Neural progenitor cell (in vitro differentiated cells): ENCODE measurements around the gene KRTAP23-1. TPM values are rescaled to one million over a fixed set of nuclear protein-coding genes. Genes with fewer than 3 reads are reported as not detected.

Experiments
- DNase-seq: peaks from one replicate; pipeline ENCODE4 v3.0.0-alpha.2; 2016; ENCODE audit warnings: low spot score
- H2AFZ ChIP-seq: fragments of 200-600 bp; sonication (generic); replicated peaks from 2 replicates; pipeline ENCODE4 v1.6.1; 2016; ENCODE audit warnings: antibody characterized with exemption
- H3F3A ChIP-seq: fragments of 200-600 bp; sonication (generic); 2 replicates; pipeline ENCODE4 v1.6.1; 2016; ENCODE audit warnings: antibody characterized with exemption, low read depth
- H3K27ac ChIP-seq: fragments of 200-600 bp; sonication (generic); 2 replicates; pipeline ENCODE4 v1.5.1; 2016; ENCODE audit warnings: mild to moderate bottlenecking
- H3K27me3 ChIP-seq: fragments of 200-600 bp; sonication (generic); 2 replicates; pipeline ENCODE4 v1.6.1; 2016; ENCODE audit warnings: mild to moderate bottlenecking, moderate library complexity
- H3K36me3 ChIP-seq: fragments of 200-600 bp; sonication (generic); 2 replicates; pipeline ENCODE4 v1.5.1; 2016
- H3K4me1 ChIP-seq: fragments of 200-600 bp; sonication (generic); 2 replicates; pipeline ENCODE4 v1.6.1; 2016; ENCODE audit warnings: mixed run types
- H3K4me2 ChIP-seq: fragments of 200-600 bp; sonication (generic); 2 replicates; pipeline ENCODE4 v1.6.1; 2016
- H3K4me3 ChIP-seq: fragments of 200-600 bp; sonication (generic); 2 replicates; pipeline ENCODE4 v1.5.1; 2016
- H3K79me2 ChIP-seq: fragments of 200-600 bp; sonication (generic); 2 replicates; pipeline ENCODE4 v1.6.1; 2016; ENCODE audit warnings: low read depth
- H3K9ac ChIP-seq: fragments of 200-600 bp; sonication (generic); 2 replicates; pipeline ENCODE4 v1.6.1; 2016
- H3K9me3 ChIP-seq: fragments of 200-600 bp; sonication (generic); 2 replicates; pipeline ENCODE4 v1.5.1; 2016; ENCODE audit warnings: low read depth
- H4K20me1 ChIP-seq: fragments of 200-600 bp; sonication (generic); 2 replicates; pipeline ENCODE4 v1.6.1; 2016; ENCODE audit warnings: low read depth
- H3K27ac Mint-ChIP-seq: 3 replicates; pipeline ENCODE4 v1.8.0; 2021; ENCODE audit warnings: mixed read lengths
- H3K27me3 Mint-ChIP-seq: 2 replicates; pipeline ENCODE4 v1.8.0; 2022; ENCODE audit warnings: low read depth, mild to moderate bottlenecking, inconsistent platforms, moderate library complexity, mixed read lengths; ENCODE audit not compliant: insufficient read depth
- H3K36me3 Mint-ChIP-seq: 3 replicates; pipeline ENCODE4 v1.8.0; 2021; ENCODE audit warnings: mixed read lengths
- H3K4me1 Mint-ChIP-seq: 3 replicates; pipeline ENCODE4 v1.8.0; 2021; ENCODE audit warnings: mixed read lengths
- H3K4me3 Mint-ChIP-seq: 3 replicates; pipeline ENCODE4 v1.8.0; 2021; ENCODE audit warnings: mild to moderate bottlenecking, moderate library complexity, mixed read lengths
- H3K9me3 Mint-ChIP-seq: 3 replicates; pipeline ENCODE4 v1.8.0; 2020; ENCODE audit warnings: mixed read lengths
- EZH2 ChIP-seq: fragments of 200-600 bp; sonication (generic); IDR thresholded peaks from 2 replicates; pipeline ENCODE4 v1.6.1; 2017; ENCODE audit warnings: antibody characterized with exemption, mild to moderate bottlenecking, moderate library complexity
- EZH2phosphoT487 ChIP-seq: fragments of 200-600 bp; sonication (generic); IDR thresholded peaks from 2 replicates; pipeline ENCODE4 v1.6.1; 2017; ENCODE audit warnings: antibody characterized with exemption
- total RNA-seq: library from RNA; depleted of rRNA; stranded (reverse); fragments of >200 nt; gene quantifications from 2 replicates; pipeline ENCODE4 v1.2.3, GENCODE V29; 2015; ENCODE audit warnings: low replicate concordance
- TF ChIP-seq, protein P1 (sequence below): fragments of 200-600 bp; sonication (generic); IDR thresholded peaks from 2 replicates; pipeline ENCODE4 v1.5.1; 2017; ENCODE audit warnings: antibody characterized with exemption, mild to moderate bottlenecking

The KRTAP23-1 gene
- total RNA-seq, 1 donor from 2014 or later, result not detected

DNA sequence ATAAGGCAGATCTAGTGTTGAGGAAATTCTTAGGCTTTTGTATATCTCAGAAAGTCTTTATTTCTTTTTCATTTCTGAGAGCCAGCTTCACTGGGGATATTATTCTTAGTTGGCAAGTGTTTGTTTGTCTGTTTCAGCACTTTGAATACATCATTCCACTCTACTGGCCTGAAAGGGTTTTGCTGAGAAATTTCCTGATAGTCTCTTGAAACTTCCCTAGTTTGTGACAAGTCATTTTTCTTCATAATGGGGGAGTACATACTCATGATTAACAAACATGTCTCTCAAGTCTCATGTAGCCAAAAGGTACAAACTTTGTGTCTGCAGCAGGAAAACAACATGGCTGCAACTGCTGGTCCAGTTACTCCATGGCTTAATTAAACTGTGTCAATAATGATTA is 22.0 kb downstream of the KRTAP23-1 start:
- Mint-ChIP-seq H3K36me3 (no peaks in the 10 kb centered on the region), H3K4me3 (no peak overlapping the region), H3K9me3 (peaks cover 8% of the 10 kb centered on the region), H3K27me3 (peaks cover 3% of the 10 kb centered on the region), H3K27ac (no peak overlapping the region), H3K4me1 (no peaks in the 10 kb centered on the region)
- DNase-seq, result no peak
- Histone ChIP-seq H3K9ac (no peak overlapping the region), H3F3A (no peaks in the 10 kb centered on the region), H4K20me1 (no peaks in the 10 kb centered on the region), H3K4me3 (no peak overlapping the region), H3K27me3 (no peaks in the 10 kb centered on the region), H3K36me3 (no peaks in the 10 kb centered on the region), H3K4me1 (no peaks in the 10 kb centered on the region), H3K4me2 (no peak overlapping the region), H3K9me3 (no peaks in the 10 kb centered on the region), H2AFZ (no peak overlapping the region), H3K27ac (no peak overlapping the region), H3K79me2 (no peaks in the 10 kb centered on the region)
- TF ChIP-seq EZH2, result no peak
- TF ChIP-seq, protein P1, sequence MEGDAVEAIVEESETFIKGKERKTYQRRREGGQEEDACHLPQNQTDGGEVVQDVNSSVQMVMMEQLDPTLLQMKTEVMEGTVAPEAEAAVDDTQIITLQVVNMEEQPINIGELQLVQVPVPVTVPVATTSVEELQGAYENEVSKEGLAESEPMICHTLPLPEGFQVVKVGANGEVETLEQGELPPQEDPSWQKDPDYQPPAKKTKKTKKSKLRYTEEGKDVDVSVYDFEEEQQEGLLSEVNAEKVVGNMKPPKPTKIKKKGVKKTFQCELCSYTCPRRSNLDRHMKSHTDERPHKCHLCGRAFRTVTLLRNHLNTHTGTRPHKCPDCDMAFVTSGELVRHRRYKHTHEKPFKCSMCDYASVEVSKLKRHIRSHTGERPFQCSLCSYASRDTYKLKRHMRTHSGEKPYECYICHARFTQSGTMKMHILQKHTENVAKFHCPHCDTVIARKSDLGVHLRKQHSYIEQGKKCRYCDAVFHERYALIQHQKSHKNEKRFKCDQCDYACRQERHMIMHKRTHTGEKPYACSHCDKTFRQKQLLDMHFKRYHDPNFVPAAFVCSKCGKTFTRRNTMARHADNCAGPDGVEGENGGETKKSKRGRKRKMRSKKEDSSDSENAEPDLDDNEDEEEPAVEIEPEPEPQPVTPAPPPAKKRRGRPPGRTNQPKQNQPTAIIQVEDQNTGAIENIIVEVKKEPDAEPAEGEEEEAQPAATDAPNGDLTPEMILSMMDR, result no peak
- no peak for TF ChIP-seq EZH2phosphoT487

DNA sequence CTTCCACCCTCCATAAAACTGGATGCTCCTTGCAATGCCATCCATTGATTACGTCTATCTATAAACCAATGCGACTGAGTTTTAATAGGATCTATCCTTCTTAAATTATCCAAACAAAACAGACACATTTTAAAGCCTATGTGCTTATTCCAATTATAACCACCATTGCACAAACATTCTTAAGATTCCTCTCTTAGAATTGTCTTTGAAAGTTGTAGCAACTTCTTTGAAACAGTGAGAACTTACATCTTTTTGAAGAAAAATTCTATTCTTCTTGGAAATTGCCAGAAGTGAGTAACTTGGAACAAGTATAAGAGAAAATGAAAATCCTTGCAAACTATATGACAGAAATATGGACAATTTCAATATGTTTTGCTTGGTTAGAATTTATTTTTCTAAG is 28.2 kb downstream of the KRTAP23-1 start, which contains the start of gene KRTAP26-1:
Gene KRTAP26-1, minus strand, starts transcription at position 101 of the 400 bp plus-strand sequence. CDS start 280 bp downstream, outside the sequence.
- Mint-ChIP-seq H3K36me3 (no peaks in the 10 kb centered on the region), H3K27ac (no peak within 1 kb of the TSS), H3K27me3 (peaks cover 3% of the 10 kb centered on the region), H3K4me3 (no peak within 1 kb of the TSS), H3K9me3 (no peaks in the 10 kb centered on the region), H3K4me1 (no peaks in the 10 kb centered on the region)
- Histone ChIP-seq H3K4me3 (no peak within 1 kb of the TSS), H3K9me3 (no peaks in the 10 kb centered on the region), H2AFZ (no peak within 1 kb of the TSS), H3F3A (no peaks in the 10 kb centered on the region), H3K27me3 (no peaks in the 10 kb centered on the region), H3K79me2 (no peaks in the 10 kb centered on the region), H3K9ac (no peak within 1 kb of the TSS), H3K36me3 (no peaks in the 10 kb centered on the region), H3K4me1 (no peaks in the 10 kb centered on the region), H3K4me2 (no peak within 1 kb of the TSS), H4K20me1 (no peaks in the 10 kb centered on the region), H3K27ac (no peak within 1 kb of the TSS)
- no peak for TF ChIP-seq EZH2
- TF ChIP-seq, protein P1, result no peak
- no peak for TF ChIP-seq EZH2phosphoT487
- DNase-seq, result no peak

DNA sequence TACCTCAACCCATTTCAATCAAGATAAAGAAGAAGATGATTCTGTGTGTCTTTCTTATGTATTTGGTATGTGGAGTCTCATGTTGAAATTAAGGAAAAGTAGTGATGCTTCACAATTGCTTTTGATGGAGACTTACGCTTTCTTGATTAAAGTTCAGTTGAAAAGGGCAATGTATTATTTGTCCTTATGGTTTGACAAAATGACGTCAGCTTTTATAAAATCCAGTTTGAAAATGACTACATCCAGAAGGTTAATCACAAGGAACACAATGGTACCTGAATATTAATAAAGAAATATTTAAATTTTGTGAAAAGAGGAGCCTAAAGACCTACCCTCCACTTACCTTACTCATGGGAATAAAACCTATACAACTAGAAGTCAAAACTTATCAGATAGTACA is 32.7 kb downstream of the KRTAP23-1 start:
- H3K79me2 ChIP-seq, result no peaks in the 10 kb centered on the region
- no peak overlapping the region for H3K27ac ChIP-seq
- H3K4me1 ChIP-seq, result no peaks in the 10 kb centered on the region
- H3K9me3 Mint-ChIP-seq, result no peaks in the 10 kb centered on the region
- H3K36me3 ChIP-seq, result no peaks in the 10 kb centered on the region
- H3K36me3 Mint-ChIP-seq, result no peaks in the 10 kb centered on the region
- H3K27me3 Mint-ChIP-seq, result no peaks in the 10 kb centered on the region
- H3K27ac Mint-ChIP-seq, result no peak overlapping the region
- no peak overlapping the region for H3K4me3 ChIP-seq
- no peak overlapping the region for H3K4me2 ChIP-seq
- no peaks in the 10 kb centered on the region for H3F3A ChIP-seq
- no peaks in the 10 kb centered on the region for H3K4me1 Mint-ChIP-seq
- no peaks in the 10 kb centered on the region for H4K20me1 ChIP-seq
- DNase-seq, result no peak
- no peaks in the 10 kb centered on the region for H3K9me3 ChIP-seq
- no peak overlapping the region for H3K9ac ChIP-seq
- no peaks in the 10 kb centered on the region for H3K27me3 ChIP-seq
- no peak overlapping the region for H2AFZ ChIP-seq
- no peak overlapping the region for H3K4me3 Mint-ChIP-seq
- TF ChIP-seq EZH2phosphoT487, result no peak
- TF ChIP-seq, protein P1, result no peak
